HEK293T (cell line): ENCODE data around the gene VGLL3.

Experiments
- BHLHE40 ChIP-seq: fragments of 450-650 bp; IDR thresholded peaks from 2 replicates; pipeline ENCODE4 v1.6.1; 2016; ENCODE audit warnings: mild to moderate bottlenecking, moderate library complexity, borderline replicate concordance
- CTBP1 ChIP-seq: fragments of 450-650 bp; IDR thresholded peaks from 2 replicates; pipeline ENCODE4 v1.6.1; 2016; ENCODE audit warnings: borderline replicate concordance
- ELF4 ChIP-seq: fragments of 450-650 bp; IDR thresholded peaks from 2 replicates; pipeline ENCODE4 v1.6.1; 2017; ENCODE audit warnings: antibody characterized with exemption
- FOXA1 ChIP-seq: fragments of 450-650 bp; IDR thresholded peaks from 2 replicates; pipeline ENCODE4 v1.6.1; 2016; ENCODE audit warnings: mild to moderate bottlenecking
- FOXM1 ChIP-seq: fragments of 450-650 bp; IDR thresholded peaks from 2 replicates; pipeline ENCODE4 v1.6.1; 2017; ENCODE audit warnings: mild to moderate bottlenecking, borderline replicate concordance
- HDGF ChIP-seq: fragments of 450-650 bp; IDR thresholded peaks from 2 replicates; pipeline ENCODE4 v1.6.1; 2017; ENCODE audit warnings: antibody characterized with exemption, borderline replicate concordance
- SP1 ChIP-seq: fragments of 450-650 bp; IDR thresholded peaks from 2 replicates; pipeline ENCODE4 v1.6.1; 2017
- SUZ12 ChIP-seq: fragments of 450-650 bp; IDR thresholded peaks from 2 replicates; pipeline ENCODE4 v1.6.1; 2016; ENCODE audit warnings: mild to moderate bottlenecking
- TARDBP ChIP-seq: fragments of 450-650 bp; IDR thresholded peaks from 2 replicates; pipeline ENCODE4 v1.6.1; 2016
- ZNF384 ChIP-seq: fragments of 450-650 bp; IDR thresholded peaks from 2 replicates; pipeline ENCODE4 v1.6.1; 2016

- TF ChIP-seq ZNF384 (no peak), SP1 (no peak), SUZ12 (no peak), BHLHE40 (no peak), CTBP1 (no peak), FOXA1 (no peak), ELF4 (no peak), TARDBP (no peak), FOXM1 (no peak), HDGF (no peak)
Measured at GRCh38 chr3:86929046-86929445, 61.9 kb downstream of the VGLL3 start.
